ENCODE results near the gene OAF. TPM values are rescaled to one million over a fixed set of nuclear protein-coding genes. Genes with fewer than 3 reads are reported as not detected.

The OAF gene
- total and polyA plus RNA-seq, 9 of the 15 experiments (the other 6 are each of a cell fraction or from before 2014, with no cell fraction given) = 1.1 to 21.6 (median 7.5) TPM

- Histone ChIP-seq H3K9me1 (ENCODE audit: control insufficient read depth, insufficient read depth, low read length) (peaks cover 2% of the 10 kb centered on the region), H3K36me3 (ENCODE audit: control insufficient read depth, insufficient read depth, low read length) (no peaks in the 10 kb centered on the region), H3K9me3 (replicated peaks; ENCODE audit: control insufficient read depth, insufficient read depth, low read depth, low read length) (no peaks in the 10 kb centered on the region), H3K4me3 (no peak overlapping the region), H3K4me2 (ENCODE audit: insufficient read depth, low read length) (no peak overlapping the region), H3K27ac (ENCODE audit: extremely low read depth, low read depth, low read length) (no peak overlapping the region), H3K27me3 (ENCODE audit: control insufficient read depth in 2 of 2, insufficient read depth in 2 of 2, low read length in 2 of 2) (peaks cover 31 to 34% of the 10 kb centered on the region in 2 experiments; a peak in 4 of 5 replicates), H2AFZ (ENCODE audit: low read depth, low read length) (no peak overlapping the region), H4K20me1 (replicated peaks; ENCODE audit: control insufficient read depth, insufficient read depth, low read length) (peaks cover 7% of the 10 kb centered on the region; the same call in 1 of the 2 replicates), H3K9ac (ENCODE audit: insufficient read depth in 1 of 2, low read depth in 2 of 2, low read length in 2 of 2) (no peak overlapping the region), H3K79me2 (ENCODE audit: control insufficient read depth, insufficient read depth, low read length) (no peaks in the 10 kb centered on the region), H3K4me1 (replicated peaks in 1 of 2; ENCODE audit: control insufficient read depth in 2 of 2, insufficient read depth in 2 of 2, low read length in 2 of 2) (0 out of 5 replicates have a peak, but pooled peaks cover 0 to 6% of the 10 kb centered on the region in 2 experiments)
- in situ Hi-C loops (cut with MboI) (no loop called here), intact Hi-C loops (cut with micrococcal nuclease) (no loop called here)
- ATAC-seq (no peak), FAIRE-seq (no peak), DNase-seq (ENCODE audit: extremely low read depth in 1 of 4, low spot score in 3 of 4) (no peak)
- 0% methylated on average over 1 of the region's 1 CpG for WGBS (ENCODE audit: insufficient coverage, low coverage, missing lambda C conversion rate)
- POLR2A ChIA-PET = no interaction called here
- CTCF ChIA-PET (ENCODE audit: low intra/inter-chr PET ratio) = no interaction called here
- BruUV-seq (replicated peaks) = no TSS peak
- no peak for TF ChIP-seq HES1 (IDR thresholded peaks at IDR 0.05; ENCODE audit: low read depth)
- TF ChIP-seq CREM (IDR thresholded peaks at IDR 0.05; ENCODE audit: low read depth) = no peak
- TF ChIP-seq CGGBP1 (CRISPR knock-in tag; IDR thresholded peaks at IDR 0.05) = no peak
- TF ChIP-seq ZNF280A (IDR thresholded peaks at IDR 0.05; ENCODE audit: low read depth, partially characterized antibody) = no peak
- no peak for TF ChIP-seq PHF8 (IDR thresholded peaks at IDR 0.05; ENCODE audit: borderline replicate concordance, low read length)
- TF ChIP-seq ZKSCAN1 (IDR thresholded peaks at IDR 0.05; ENCODE audit: low read depth, low read length) = no peak
- no peak for TF ChIP-seq ZBTB43 (CRISPR knock-in tag; IDR thresholded peaks at IDR 0.05)
- no peak for TF ChIP-seq RERE (CRISPR knock-in tag; IDR thresholded peaks at IDR 0.05; ENCODE audit: borderline replicate concordance)
- TF ChIP-seq MYC (IDR thresholded peaks at IDR 0.05; ENCODE audit: low read depth, low read length) = no peak
- no peak for TF ChIP-seq MYC (CRISPR knock-in tag; IDR thresholded peaks at IDR 0.05; ENCODE audit: borderline replicate concordance, low read depth)
- TF ChIP-seq DNMT1 (IDR thresholded peaks at IDR 0.05) = no peak
- no peak for TF ChIP-seq KLF13 (tag; IDR thresholded peaks at IDR 0.05; ENCODE audit: borderline replicate concordance, low read depth)
- no peak for TF ChIP-seq ZNF445 (CRISPR knock-in tag; IDR thresholded peaks at IDR 0.05; ENCODE audit: low read depth)
Observed at GRCh38 chr11:120200677-120201076, 10.2 kb upstream of the OAF start.

Measured in K562 (cell line).